HG03108 (cell line): ENCODE results near the gene STK11.
"Not testable (repeated sequence)": the region's sequence is repeated elsewhere in the genome, so short reads cannot be mapped to it uniquely, and the experiment has no call there.

Experiments
- ATAC-seq: cut with Tn5 transposase; IDR thresholded peaks from one replicate; pipeline ENCODE4 v1.9.1; 2021; ENCODE audit warnings: moderate library complexity; ENCODE audit not compliant: unreplicated experiment

The STK11 gene

GRCh38 chr19:1169411-1169791 is 36.2 kb upstream of the STK11 start:
- ATAC-seq: no peak

- no peak for ATAC-seq
Observed at GRCh38 chr19:1169921-1170885, 35.4 kb upstream of the STK11 start.

GRCh38 chr19:1170938-1171754 is 34.4 kb upstream of the STK11 start:
- no peak for ATAC-seq

- no peak for ATAC-seq
Observed at GRCh38 chr19:1171755-1172352, 33.7 kb upstream of the STK11 start.

- ATAC-seq: no peak
Observed at GRCh38 chr19:1172353-1173158, 33.0 kb upstream of the STK11 start.

GRCh38 chr19:1173159-1173844 is 32.3 kb upstream of the STK11 start:
- ATAC-seq: no peak

GRCh38 chr19:1173845-1174809 is 31.5 kb upstream of the STK11 start, which contains the start of gene SBNO2:
TSS of gene SBNO2 (minus strand) at chr19:1174268. CDS start at chr19:1154276, 19,992 bp downstream.
- peak; percentile 50 for ATAC-seq

- no peak for ATAC-seq
Observed at GRCh38 chr19:1177322-1178114, 28.1 kb upstream of the STK11 start.

GRCh38 chr19:1181606-1182005 is 24.0 kb upstream of the STK11 start:
- ATAC-seq: no peak

- no peak for ATAC-seq
Observed at GRCh38 chr19:1182068-1182467, 23.5 kb upstream of the STK11 start.

- ATAC-seq: no peak
Observed at GRCh38 chr19:1182727-1183126, 22.9 kb upstream of the STK11 start.

- ATAC-seq: peak; percentile 51
Observed at GRCh38 chr19:1183543-1184172, 21.9 kb upstream of the STK11 start.

- ATAC-seq: no peak
Observed at GRCh38 chr19:1189419-1189818, 16.2 kb upstream of the STK11 start.

- no peak for ATAC-seq
Observed at GRCh38 chr19:1199531-1199930, 6.0 kb upstream of the STK11 start.

GRCh38 chr19:1200614-1201013 is 5.0 kb upstream of the STK11 start:
- ATAC-seq: not testable (repeated sequence)

- no peak for ATAC-seq
Observed at GRCh38 chr19:1206150-1206863, 729 bp downstream of the STK11 start.
